K562 (cell line): Measurements from ENCODE around the gene ZFP62. TPM values are rescaled to one million over a fixed set of nuclear protein-coding genes. Genes with fewer than 3 reads are reported as not detected.

Experiments
- ATAC-seq: fragments of 200-7000 bp; cut with Tn5 transposase; 3 replicates; pipeline ENCODE4 v1.9.1; 2020; ENCODE audit warnings: moderate library complexity
- BruUV-seq: library from RNA; stranded (reverse); fragments of 400-500 nt; replicated peaks from 2 replicates; lab custom pipeline; 2021; lab: Mats Ljungman, UMichigan
- CTCF ChIA-PET: fragments of 300-600 bp; formaldehyde crosslinking; extraction: SDS; loops from one replicate; lab custom pipeline; 2021; ENCODE audit warnings: low intra/inter-chr PET ratio; lab: Yijun Ruan, JAX
- POLR2A ChIA-PET: fragments of 300-600, 350-650 bp; sonication (Branson Sonifier 250); formaldehyde crosslinking; extraction: SDS; loops from one replicate; lab custom pipeline; 2021; ENCODE audit warnings: antibody characterized with exemption, inconsistent platforms; lab: Yijun Ruan, JAX
- DNase-seq, 4 experiments: peaks; one replicate each; pipeline versions ENCODE4 v3.0.0 to v3.0.0-alpha.2; 2011 to 2018; ENCODE audit warnings: low spot score in 3 of 4, mixed read lengths in 3 of 4; ENCODE audit errors: extremely low read depth in 1 of 4
- FAIRE-seq: peaks from 2 replicates; lab custom pipeline; 2011; peaks lifted over from hg19 to GRCh38; lab: Jason Lieb, UNC
- H2AFZ ChIP-seq: 2 replicates; pipeline ENCODE4 v1.6.0; 2011; ENCODE audit warnings: low read depth, low read length, control low read depth, inconsistent platforms
- H3K27ac ChIP-seq: fragments of 200-600 bp; 3 replicates; pipeline ENCODE4 v1.8.0; 2011; ENCODE audit warnings: low read depth, mild to moderate bottlenecking, control low read depth, inconsistent platforms, low read length, moderate library complexity, mixed read lengths; ENCODE audit errors: extremely low read depth
- H3K27me3 ChIP-seq, 2 experiments: fragments of 300-600 bp in 1 of 2; 2 replicates in 1 of 2; 3 replicates in 1 of 2; pipeline versions ENCODE4 v1.6.0 to v1.8.0; 2011; ENCODE audit warnings: inconsistent platforms in 2 of 2, low read length in 2 of 2, mild to moderate bottlenecking in 1 of 2, mixed read lengths in 1 of 2, moderate library complexity in 1 of 2; ENCODE audit not compliant: control insufficient read depth in 2 of 2, insufficient read depth in 2 of 2
- H3K36me3 ChIP-seq: fragments of 300-600 bp; 3 replicates; pipeline ENCODE4 v1.8.0; 2011; ENCODE audit warnings: mild to moderate bottlenecking, low read length, inconsistent platforms; ENCODE audit not compliant: control insufficient read depth, insufficient read depth
- H3K4me1 ChIP-seq, 2 experiments: fragments of 200-600 bp in 1 of 2; replicated peaks in 1 of 2; 2 replicates in 1 of 2; 3 replicates in 1 of 2; pipeline versions ENCODE4 v1.5.1 to v1.8.0; 2011; ENCODE audit warnings: inconsistent platforms in 2 of 2, low read length in 2 of 2, mild to moderate bottlenecking in 1 of 2, mixed read lengths in 1 of 2, moderate library complexity in 1 of 2; ENCODE audit not compliant: control insufficient read depth in 2 of 2, insufficient read depth in 2 of 2
- H3K4me2 ChIP-seq: 2 replicates; pipeline ENCODE4 v1.6.1; 2011; ENCODE audit warnings: low read length, control low read depth, inconsistent platforms, mixed read lengths; ENCODE audit not compliant: insufficient read depth
- H3K4me3 ChIP-seq: fragments of 200-600 bp; sonication (generic), shearing (Covaris generic); 2 replicates; pipeline ENCODE4 v1.5.1; 2016; ENCODE audit warnings: control low read depth, inconsistent platforms
- H3K79me2 ChIP-seq: fragments of 200-600 bp; 3 replicates; pipeline ENCODE4 v1.8.0; 2011; ENCODE audit warnings: low read length, inconsistent platforms; ENCODE audit not compliant: control insufficient read depth, insufficient read depth
- H3K9ac ChIP-seq, 2 experiments: 2 replicates each; pipeline versions ENCODE4 v1.6.0 to v1.6.1; 2011; ENCODE audit warnings: low read depth in 2 of 2, low read length in 2 of 2, control low read depth in 1 of 2, inconsistent platforms in 1 of 2, mild to moderate bottlenecking in 1 of 2, mixed read lengths in 1 of 2; ENCODE audit not compliant: insufficient read depth in 1 of 2
- H3K9me1 ChIP-seq: one replicate; pipeline ENCODE4 v1.6.0; 2011; ENCODE audit warnings: inconsistent platforms, mild to moderate bottlenecking, low read length, moderate library complexity; ENCODE audit not compliant: control insufficient read depth, insufficient read depth
- H3K9me3 ChIP-seq: replicated peaks from 2 replicates; pipeline ENCODE4 v1.5.1; 2011; ENCODE audit warnings: low read depth, low read length, inconsistent platforms; ENCODE audit not compliant: control insufficient read depth, insufficient read depth
- H4K20me1 ChIP-seq: replicated peaks from 2 replicates; pipeline ENCODE4 v1.6.1; 2011; ENCODE audit warnings: low read length, inconsistent platforms, mixed read lengths; ENCODE audit not compliant: control insufficient read depth, insufficient read depth
- FOS ChIP-seq: IDR thresholded peaks from 3 replicates; pipeline ENCODE4 v1.6.1; 2011; ENCODE audit not compliant: insufficient read length; ENCODE audit errors: extremely low read depth
- GATA2 ChIP-seq: sonication (generic); formaldehyde crosslinking; IDR thresholded peaks from 2 replicates; pipeline ENCODE4 v1.4.0; 2020; ENCODE audit warnings: mild to moderate bottlenecking, missing genetic modification reagents
- GTF2E2 ChIP-seq: fragments of 200-800 bp; sonication (Bioruptor generic); IDR thresholded peaks from 2 replicates; pipeline ENCODE4 v1.6.1; 2016; ENCODE audit warnings: missing genetic modification characterization, missing compliant biosample characterization
- NEUROD1 ChIP-seq: fragments of 150-350 bp; IDR thresholded peaks from 2 replicates; pipeline ENCODE4 v1.6.1; 2014; ENCODE audit warnings: borderline replicate concordance, low read length, low read depth; ENCODE audit not compliant: partially characterized antibody
- NFATC3 ChIP-seq: fragments of 450-650 bp; IDR thresholded peaks from 2 replicates; pipeline ENCODE4 v1.6.1; 2017; ENCODE audit warnings: mild to moderate bottlenecking
- NR4A1 ChIP-seq, 2 experiments: fragments of 250-450 bp in 1 of 2; fragments of 450-650 bp in 1 of 2; sonication (Bioruptor Pico) in 1 of 2; IDR thresholded peaks; 2 replicates each; pipeline versions ENCODE4 v1.4.0 to v1.6.1; 2016 to 2020; ENCODE audit warnings: mild to moderate bottlenecking in 2 of 2, missing compliant biosample characterization in 1 of 2, missing genetic modification characterization in 1 of 2, moderate library complexity in 1 of 2
- PTBP1 ChIP-seq: fragments of 200-400 bp; formaldehyde crosslinking; IDR thresholded peaks from 2 replicates; pipeline ENCODE4 v1.6.1; 2017; ENCODE audit warnings: low read depth, low read length
- SMAD2 ChIP-seq: fragments of 150-350 bp; IDR thresholded peaks from 2 replicates; pipeline ENCODE4 v1.6.1; 2014; ENCODE audit warnings: low read depth, mild to moderate bottlenecking, low read length
- SMARCA5 ChIP-seq: fragments of 450-650 bp; IDR thresholded peaks from 2 replicates; pipeline ENCODE4 v1.6.1; 2016
- ZBTB1 ChIP-seq: sonication (generic); formaldehyde crosslinking; IDR thresholded peaks from 2 replicates; pipeline ENCODE4 v1.8.1; 2023; ENCODE audit warnings: missing genetic modification reagents, low read depth, mild to moderate bottlenecking, borderline replicate concordance
- ZC3H8 ChIP-seq: fragments of 450-650 bp; IDR thresholded peaks from 2 replicates; pipeline ENCODE4 v1.6.1; 2017
- ZFP36 ChIP-seq: fragments of 150-350 bp; IDR thresholded peaks from 2 replicates; pipeline ENCODE4 v1.6.1; 2018; ENCODE audit warnings: low read length, low read depth; ENCODE audit not compliant: partially characterized antibody
- ZNF436 ChIP-seq: fragments of 250-450, 450-650 bp; sonication (Bioruptor Pico); formaldehyde crosslinking; IDR thresholded peaks from 2 replicates; pipeline ENCODE4 v1.7.0; 2020; ENCODE audit warnings: mild to moderate bottlenecking
- ZNF76 ChIP-seq: fragments of 250-450 bp; sonication (Bioruptor Pico); IDR thresholded peaks from 2 replicates; pipeline ENCODE4 v1.4.0; 2020; ENCODE audit warnings: mild to moderate bottlenecking, moderate library complexity, borderline replicate concordance
- WGBS: fragments of 100-300 bp; shearing (Covaris generic); methylation state at CpG from one replicate; pipeline ENCODE4 v1.1.6; 2016; ENCODE audit warnings: low coverage, mixed read lengths; ENCODE audit not compliant: insufficient coverage; ENCODE audit errors: missing lambda C conversion rate; 5-methylcytosine and 5-hydroxymethylcytosine counted together
- in situ Hi-C: fragments of 300-500 bp; cut with MboI; formaldehyde crosslinking; loops from 4 replicates; pipeline ENCODE4 v1.15.0; 2018; ENCODE audit warnings: inconsistent platforms, mixed read lengths
- intact Hi-C: fragments of 100-400 bp; cut with micrococcal nuclease; formaldehyde crosslinking; loops from 2 replicates; pipeline ENCODE4 v1.14.2; 2022
- polyA plus RNA-seq, 8 experiments: library from polyadenylated mRNA; depleted of rRNA in 4 of 8; stranded (reverse) in 5 of 8; unstranded in 3 of 8; fragments of >200 nt; fragmentation: Nextera tagmentation in 2 of 8; fragmentation: Illumina TruSeq in 1 of 8; extraction: Ambion mirVana in 2 of 8; extraction: Trizol in 1 of 8; gene quantifications; 2 replicates each; pipeline versions ENCODE4 v1.2.1 to v1.2.3, GENCODE V29; 2011 to 2014; ENCODE audit warnings: inconsistent platforms in 1 of 8, missing spikeins in 1 of 8
- total RNA-seq, 7 experiments: library from RNA; depleted of rRNA in 6 of 7; stranded (reverse); fragments of >200 nt in 6 of 7; fragmentation: Illumina TruSeq in 2 of 7; extraction: Trizol in 2 of 7; gene quantifications; 2 replicates each; pipeline versions ENCODE4 v1.2.1 to v1.2.3, GENCODE V29; 2011 to 2021; ENCODE audit warnings: low replicate concordance in 1 of 7
- TF ChIP-seq, protein P1 (sequence below): fragments of 250-450 bp; sonication (Bioruptor Pico); IDR thresholded peaks from 2 replicates; pipeline ENCODE4 v1.4.0; 2020; ENCODE audit warnings: mild to moderate bottlenecking, moderate library complexity
- TF ChIP-seq, protein P2 (sequence below): fragments of 250-450 bp; sonication (Bioruptor Pico); IDR thresholded peaks from 2 replicates; pipeline ENCODE4 v1.8.0; 2022; ENCODE audit warnings: moderate library complexity, mild to moderate bottlenecking, inconsistent platforms
- TF ChIP-seq, protein P3 (sequence below): fragments of 450-650 bp; conservative IDR thresholded peaks from 2 replicates; pipeline ENCODE4 v1.6.1; 2016; ENCODE audit warnings: missing genetic modification characterization, low read depth, mild to moderate bottlenecking, missing compliant biosample characterization, moderate library complexity

ZFP62 gene
- total and polyA plus RNA-seq, 9 of the 15 experiments (the other 6 are each of a cell fraction or from before 2014, with no cell fraction given), result 12.2 to 37.5 (median 25.0) TPM

GRCh38 chr5:180909782-180910181 is 48.7 kb upstream of the ZFP62 start:
- H3K4me3 ChIP-seq, result no peak overlapping the region
- no peaks in the 10 kb centered on the region for H3K36me3 ChIP-seq
- no peaks in the 10 kb centered on the region for H3K27me3 ChIP-seq
- no peak for ATAC-seq
- POLR2A ChIA-PET, result interaction anchor here (1.1 kb wide), 1 partner anchor 33 kb away, joined by 3 read pairs; no protein-coding TSS in a partner anchor
- no peaks in the 10 kb centered on the region for H3K79me2 ChIP-seq
- intact Hi-C loops, result no loop called here
- H2AFZ ChIP-seq, result no peak overlapping the region
- no peaks in the 10 kb centered on the region for H4K20me1 ChIP-seq
- TF ChIP-seq NFATC3 (no peak), ZFP36 (no peak), PTBP1 (no peak), NEUROD1 (no peak), ZNF436 (CRISPR knock-in tag) (no peak), SMAD2 (no peak), GTF2E2 (tag) (no peak), ZC3H8 (no peak), SMARCA5 (no peak), NR4A1 (CRISPR knock-in tag; IDR thresholded peaks at IDR 0.05) (no peak), NR4A1 (tag; IDR thresholded peaks at IDR 0.05) (no peak), GATA2 (CRISPR knock-in tag) (no peak), ZBTB1 (CRISPR knock-in tag) (no peak), ZNF76 (CRISPR knock-in tag) (no peak), FOS (no peak)
- TF ChIP-seq, protein P1, sequence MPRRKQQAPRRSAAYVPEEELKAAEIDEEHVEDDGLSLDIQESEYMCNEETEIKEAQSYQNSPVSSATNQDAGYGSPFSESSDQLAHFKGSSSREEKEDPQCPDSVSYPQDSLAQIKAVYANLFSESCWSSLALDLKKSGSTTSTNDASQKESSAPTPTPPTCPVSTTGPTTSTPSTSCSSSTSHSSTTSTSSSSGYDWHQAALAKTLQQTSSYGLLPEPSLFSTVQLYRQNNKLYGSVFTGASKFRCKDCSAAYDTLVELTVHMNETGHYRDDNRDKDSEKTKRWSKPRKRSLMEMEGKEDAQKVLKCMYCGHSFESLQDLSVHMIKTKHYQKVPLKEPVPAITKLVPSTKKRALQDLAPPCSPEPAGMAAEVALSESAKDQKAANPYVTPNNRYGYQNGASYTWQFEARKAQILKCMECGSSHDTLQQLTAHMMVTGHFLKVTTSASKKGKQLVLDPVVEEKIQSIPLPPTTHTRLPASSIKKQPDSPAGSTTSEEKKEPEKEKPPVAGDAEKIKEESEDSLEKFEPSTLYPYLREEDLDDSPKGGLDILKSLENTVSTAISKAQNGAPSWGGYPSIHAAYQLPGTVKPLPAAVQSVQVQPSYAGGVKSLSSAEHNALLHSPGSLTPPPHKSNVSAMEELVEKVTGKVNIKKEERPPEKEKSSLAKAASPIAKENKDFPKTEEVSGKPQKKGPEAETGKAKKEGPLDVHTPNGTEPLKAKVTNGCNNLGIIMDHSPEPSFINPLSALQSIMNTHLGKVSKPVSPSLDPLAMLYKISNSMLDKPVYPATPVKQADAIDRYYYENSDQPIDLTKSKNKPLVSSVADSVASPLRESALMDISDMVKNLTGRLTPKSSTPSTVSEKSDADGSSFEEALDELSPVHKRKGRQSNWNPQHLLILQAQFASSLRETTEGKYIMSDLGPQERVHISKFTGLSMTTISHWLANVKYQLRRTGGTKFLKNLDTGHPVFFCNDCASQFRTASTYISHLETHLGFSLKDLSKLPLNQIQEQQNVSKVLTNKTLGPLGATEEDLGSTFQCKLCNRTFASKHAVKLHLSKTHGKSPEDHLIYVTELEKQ (CRISPR knock-in tag), result no peak
- TF ChIP-seq, protein P2, sequence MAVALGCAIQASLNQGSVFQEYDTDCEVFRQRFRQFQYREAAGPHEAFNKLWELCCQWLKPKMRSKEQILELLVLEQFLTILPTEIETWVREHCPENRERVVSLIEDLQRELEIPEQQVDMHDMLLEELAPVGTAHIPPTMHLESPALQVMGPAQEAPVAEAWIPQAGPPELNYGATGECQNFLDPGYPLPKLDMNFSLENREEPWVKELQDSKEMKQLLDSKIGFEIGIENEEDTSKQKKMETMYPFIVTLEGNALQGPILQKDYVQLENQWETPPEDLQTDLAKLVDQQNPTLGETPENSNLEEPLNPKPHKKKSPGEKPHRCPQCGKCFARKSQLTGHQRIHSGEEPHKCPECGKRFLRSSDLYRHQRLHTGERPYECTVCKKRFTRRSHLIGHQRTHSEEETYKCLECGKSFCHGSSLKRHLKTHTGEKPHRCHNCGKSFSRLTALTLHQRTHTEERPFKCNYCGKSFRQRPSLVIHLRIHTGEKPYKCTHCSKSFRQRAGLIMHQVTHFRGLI, result no peak
- TF ChIP-seq, protein P3, sequence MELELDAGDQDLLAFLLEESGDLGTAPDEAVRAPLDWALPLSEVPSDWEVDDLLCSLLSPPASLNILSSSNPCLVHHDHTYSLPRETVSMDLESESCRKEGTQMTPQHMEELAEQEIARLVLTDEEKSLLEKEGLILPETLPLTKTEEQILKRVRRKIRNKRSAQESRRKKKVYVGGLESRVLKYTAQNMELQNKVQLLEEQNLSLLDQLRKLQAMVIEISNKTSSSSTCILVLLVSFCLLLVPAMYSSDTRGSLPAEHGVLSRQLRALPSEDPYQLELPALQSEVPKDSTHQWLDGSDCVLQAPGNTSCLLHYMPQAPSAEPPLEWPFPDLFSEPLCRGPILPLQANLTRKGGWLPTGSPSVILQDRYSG (tag), result no peak
- TF ChIP-seq, all 486 proteins: peak for 0
- BruUV-seq, result no TSS peak
- Histone ChIP-seq H3K4me2 (no peak overlapping the region), H3K4me1 (peaks cover 0 to 9% of the 10 kb centered on the region in 2 experiments; a peak in 4 of 5 replicates), H3K9ac (no peak overlapping the region), H3K9me3 (peaks cover 3% of the 10 kb centered on the region), H3K27ac (peak overlapping the region; percentile 23; the same call in 1 of the 3 replicates), H3K9me1 (no peaks in the 10 kb centered on the region)
- no peak for FAIRE-seq
- WGBS, result 21% methylated on average over 5 of the region's 5 CpGs
- CTCF ChIA-PET, result no interaction called here
- in situ Hi-C loops, result no loop called here
- peak in 1 of 4 experiments; percentile 3 for DNase-seq
